HUES64 (cell line): ENCODE data around the gene SLC9C1. TPM values are rescaled to one million over a fixed set of nuclear protein-coding genes. Genes with fewer than 3 reads are reported as not detected.

Experiments used
- H3K27ac ChIP-seq: 2 replicates; pipeline ENCODE4 v1.7.0; 2013; ENCODE audit warnings: low read depth, low read length, inconsistent platforms
- H3K27me3 ChIP-seq: 2 replicates; pipeline ENCODE4 v1.6.1; 2013; ENCODE audit warnings: mild to moderate bottlenecking, low read length; ENCODE audit not compliant: insufficient read depth
- H3K36me3 ChIP-seq: 2 replicates; pipeline ENCODE4 v1.6.1; 2013; ENCODE audit warnings: mild to moderate bottlenecking, low read length; ENCODE audit not compliant: insufficient read depth
- H3K4me1 ChIP-seq: 2 replicates; pipeline ENCODE4 v1.6.1; 2013; ENCODE audit warnings: mild to moderate bottlenecking, low read length, moderate library complexity; ENCODE audit not compliant: insufficient read depth
- H3K4me3 ChIP-seq: 2 replicates; pipeline ENCODE4 v1.5.1; 2013; ENCODE audit warnings: mild to moderate bottlenecking, low read length, moderate library complexity
- H3K9ac ChIP-seq: 2 replicates; pipeline ENCODE4 v1.6.1; 2013; ENCODE audit warnings: mild to moderate bottlenecking, low read depth, low read length
- H3K9me3 ChIP-seq: 2 replicates; pipeline ENCODE4 v1.6.1; 2013; ENCODE audit warnings: low read depth, low read length; ENCODE audit not compliant: insufficient read depth
- WGBS: fragments of 150-250, 120-280 bp; methylation state at CpG from one replicate; pipeline ENCODE4 v1.1.7; 2013; ENCODE audit warnings: missing lambda C conversion rate; 5-methylcytosine and 5-hydroxymethylcytosine counted together
- polyA plus RNA-seq, 2 experiments: library from polyadenylated mRNA; stranded (reverse); fragments of 50-300 nt; gene quantifications; one replicate each; pipeline ENCODE4 v1.2.3, GENCODE V29; 2013

Gene SLC9C1
- 0.15 TPM for polyA plus RNA-seq (2013, experiment 1 of 2)
- polyA plus RNA-seq (2013, experiment 2 of 2): 0.51 TPM

GRCh38 chr3:112293368-112294321 lies at the start of gene SLC9C1:
Gene SLC9C1 (minus strand): TSS chr3:112294216. CDS start chr3:112286791, 7,425 bp downstream.
- H3K4me3 ChIP-seq: peak within 1 kb of the TSS; percentile 33
- H3K4me1 ChIP-seq: peaks cover 21% of the 10 kb centered on the region
- H3K27me3 ChIP-seq: no peaks in the 10 kb centered on the region
- WGBS: 17% methylated on average over 15 of the region's 15 CpGs
- no peaks in the 10 kb centered on the region for H3K9me3 ChIP-seq
- H3K27ac ChIP-seq: peak within 1 kb of the TSS; percentile 34
- H3K9ac ChIP-seq: peak within 1 kb of the TSS; percentile 11; the same call in 1 of the 2 replicates
- no peaks in the 10 kb centered on the region for H3K36me3 ChIP-seq

GRCh38 chr3:112341386-112341785 lies 47.4 kb upstream of the SLC9C1 start:
- WGBS: 100% methylated on average over 1 of the region's 2 CpGs
- Histone ChIP-seq H3K9ac (no peak overlapping the region), H3K27me3 (no peaks in the 10 kb centered on the region), H3K4me1 (peaks cover 33% of the 10 kb centered on the region), H3K27ac (no peak overlapping the region), H3K9me3 (no peaks in the 10 kb centered on the region), H3K36me3 (peaks cover 85% of the 10 kb centered on the region), H3K4me3 (no peak overlapping the region)

GRCh38 chr3:112339609-112340008 lies 45.6 kb upstream of the SLC9C1 start:
- H3K4me1 ChIP-seq: peaks cover 50% of the 10 kb centered on the region
- H3K27ac ChIP-seq: no peak overlapping the region
- 93% methylated on average over 2 of the region's 2 CpGs for WGBS
- no peaks in the 10 kb centered on the region for H3K9me3 ChIP-seq
- H3K9ac ChIP-seq: no peak overlapping the region
- H3K36me3 ChIP-seq: peaks cover 80% of the 10 kb centered on the region
- H3K4me3 ChIP-seq: no peak overlapping the region
- no peaks in the 10 kb centered on the region for H3K27me3 ChIP-seq

- Histone ChIP-seq H3K27ac (no peak overlapping the region), H3K36me3 (peaks cover 75% of the 10 kb centered on the region), H3K9ac (no peak overlapping the region), H3K4me3 (no peak overlapping the region), H3K4me1 (peaks cover 55% of the 10 kb centered on the region), H3K27me3 (no peaks in the 10 kb centered on the region), H3K9me3 (no peaks in the 10 kb centered on the region)
Observed at GRCh38 chr3:112339134-112339533, 45.1 kb upstream of the SLC9C1 start.

- Histone ChIP-seq H3K27ac (no peak overlapping the region), H3K4me3 (no peak overlapping the region), H3K27me3 (no peaks in the 10 kb centered on the region), H3K9ac (no peak overlapping the region), H3K4me1 (peaks cover 56% of the 10 kb centered on the region), H3K36me3 (peaks cover 71% of the 10 kb centered on the region), H3K9me3 (no peaks in the 10 kb centered on the region)
- 75% methylated on average over 1 of the region's 2 CpGs for WGBS
Observed at GRCh38 chr3:112338727-112339056, 44.7 kb upstream of the SLC9C1 start.

GRCh38 chr3:112338021-112338726 lies 44.2 kb upstream of the SLC9C1 start:
- Histone ChIP-seq H3K4me1 (peaks cover 56% of the 10 kb centered on the region), H3K36me3 (peaks cover 65% of the 10 kb centered on the region), H3K4me3 (no peak overlapping the region), H3K27me3 (no peaks in the 10 kb centered on the region), H3K9ac (no peak overlapping the region), H3K9me3 (no peaks in the 10 kb centered on the region), H3K27ac (no peak overlapping the region)
- WGBS: 89% methylated on average over 5 of the region's 6 CpGs

GRCh38 chr3:112335434-112335781 lies 41.4 kb upstream of the SLC9C1 start:
- Histone ChIP-seq H3K4me1 (peaks cover 56% of the 10 kb centered on the region), H3K36me3 (peaks cover 42% of the 10 kb centered on the region), H3K27ac (no peak overlapping the region), H3K9ac (no peak overlapping the region), H3K9me3 (no peaks in the 10 kb centered on the region), H3K4me3 (peak overlapping the region; percentile 69), H3K27me3 (no peaks in the 10 kb centered on the region)
- WGBS: 88% methylated on average over 2 of the region's 2 CpGs

- WGBS: 50% methylated on average over 2 of the region's 6 CpGs
- Histone ChIP-seq H3K27me3 (no peaks in the 10 kb centered on the region), H3K4me1 (peaks cover 54% of the 10 kb centered on the region), H3K27ac (peak overlapping the region; percentile 97), H3K4me3 (peak overlapping the region; percentile 69), H3K36me3 (peaks cover 39% of the 10 kb centered on the region), H3K9me3 (no peaks in the 10 kb centered on the region), H3K9ac (peak overlapping the region; percentile 87)
Observed at GRCh38 chr3:112334691-112335433, 40.8 kb upstream of the SLC9C1 start.

GRCh38 chr3:112333381-112334317 lies 39.6 kb upstream of the SLC9C1 start:
- Histone ChIP-seq H3K4me1 (peaks cover 44% of the 10 kb centered on the region), H3K9me3 (no peaks in the 10 kb centered on the region), H3K9ac (peak overlapping the region; percentile 87), H3K4me3 (peak overlapping the region; percentile 69), H3K27ac (peak overlapping the region; percentile 97), H3K36me3 (peaks cover 34% of the 10 kb centered on the region), H3K27me3 (no peaks in the 10 kb centered on the region)
- 3% methylated on average over 21 of the region's 23 CpGs for WGBS

- H3K4me3 ChIP-seq: peak within 1 kb of the TSS; percentile 69
- 1% methylated on average over 28 of the region's 28 CpGs for WGBS
- peak within 1 kb of the TSS; percentile 97 for H3K27ac ChIP-seq
- peaks cover 37% of the 10 kb centered on the region for H3K4me1 ChIP-seq
- peak within 1 kb of the TSS; percentile 87 for H3K9ac ChIP-seq
- H3K27me3 ChIP-seq: no peaks in the 10 kb centered on the region
- peaks cover 28% of the 10 kb centered on the region for H3K36me3 ChIP-seq
- H3K9me3 ChIP-seq: no peaks in the 10 kb centered on the region
Observed at GRCh38 chr3:112333002-112333380, 39.0 kb upstream of the SLC9C1 start, which contains the start of gene CD200. Gene CD200 (plus strand): TSS chr3:112333156. CDS start chr3:112333213, 57 bp downstream.
